ENCODE results near the gene LRRC46. TPM values are rescaled to one million over a fixed set of nuclear protein-coding genes. Genes with fewer than 3 reads are reported as not detected.

The LRRC46 gene
- total and polyA plus RNA-seq, 2 of the 13 experiments (the other 11 are each of a cell fraction or from before 2014, with no cell fraction given), result 0.09 TPM

- TF ChIP-seq, protein P1, sequence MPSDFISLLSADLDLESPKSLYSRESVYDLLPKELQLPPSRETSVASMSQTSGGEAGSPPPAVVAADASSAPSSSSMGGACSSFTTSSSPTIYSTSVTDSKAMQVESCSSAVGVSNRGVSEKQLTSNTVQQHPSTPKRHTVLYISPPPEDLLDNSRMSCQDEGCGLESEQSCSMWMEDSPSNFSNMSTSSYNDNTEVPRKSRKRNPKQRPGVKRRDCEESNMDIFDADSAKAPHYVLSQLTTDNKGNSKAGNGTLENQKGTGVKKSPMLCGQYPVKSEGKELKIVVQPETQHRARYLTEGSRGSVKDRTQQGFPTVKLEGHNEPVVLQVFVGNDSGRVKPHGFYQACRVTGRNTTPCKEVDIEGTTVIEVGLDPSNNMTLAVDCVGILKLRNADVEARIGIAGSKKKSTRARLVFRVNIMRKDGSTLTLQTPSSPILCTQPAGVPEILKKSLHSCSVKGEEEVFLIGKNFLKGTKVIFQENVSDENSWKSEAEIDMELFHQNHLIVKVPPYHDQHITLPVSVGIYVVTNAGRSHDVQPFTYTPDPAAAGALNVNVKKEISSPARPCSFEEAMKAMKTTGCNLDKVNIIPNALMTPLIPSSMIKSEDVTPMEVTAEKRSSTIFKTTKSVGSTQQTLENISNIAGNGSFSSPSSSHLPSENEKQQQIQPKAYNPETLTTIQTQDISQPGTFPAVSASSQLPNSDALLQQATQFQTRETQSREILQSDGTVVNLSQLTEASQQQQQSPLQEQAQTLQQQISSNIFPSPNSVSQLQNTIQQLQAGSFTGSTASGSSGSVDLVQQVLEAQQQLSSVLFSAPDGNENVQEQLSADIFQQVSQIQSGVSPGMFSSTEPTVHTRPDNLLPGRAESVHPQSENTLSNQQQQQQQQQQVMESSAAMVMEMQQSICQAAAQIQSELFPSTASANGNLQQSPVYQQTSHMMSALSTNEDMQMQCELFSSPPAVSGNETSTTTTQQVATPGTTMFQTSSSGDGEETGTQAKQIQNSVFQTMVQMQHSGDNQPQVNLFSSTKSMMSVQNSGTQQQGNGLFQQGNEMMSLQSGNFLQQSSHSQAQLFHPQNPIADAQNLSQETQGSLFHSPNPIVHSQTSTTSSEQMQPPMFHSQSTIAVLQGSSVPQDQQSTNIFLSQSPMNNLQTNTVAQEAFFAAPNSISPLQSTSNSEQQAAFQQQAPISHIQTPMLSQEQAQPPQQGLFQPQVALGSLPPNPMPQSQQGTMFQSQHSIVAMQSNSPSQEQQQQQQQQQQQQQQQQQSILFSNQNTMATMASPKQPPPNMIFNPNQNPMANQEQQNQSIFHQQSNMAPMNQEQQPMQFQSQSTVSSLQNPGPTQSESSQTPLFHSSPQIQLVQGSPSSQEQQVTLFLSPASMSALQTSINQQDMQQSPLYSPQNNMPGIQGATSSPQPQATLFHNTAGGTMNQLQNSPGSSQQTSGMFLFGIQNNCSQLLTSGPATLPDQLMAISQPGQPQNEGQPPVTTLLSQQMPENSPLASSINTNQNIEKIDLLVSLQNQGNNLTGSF (CRISPR knock-in tag; IDR thresholded peaks at IDR 0.05), result peak; percentile 47; the same call in 1 of the 2 replicates
- TF ChIP-seq NFE2L1 (CRISPR knock-in tag; IDR thresholded peaks at IDR 0.05; ENCODE audit: borderline replicate concordance), result no peak
- no peak for TF ChIP-seq ZNF7 (CRISPR knock-in tag; IDR thresholded peaks at IDR 0.05)
- TF ChIP-seq ZKSCAN1 (IDR thresholded peaks at IDR 0.05; ENCODE audit: low read length), result no peak
- TF ChIP-seq TP53 (CRISPR knock-in tag; conservative IDR thresholded peaks at IDR 0.05), result no peak; the same call in 1 of the 2 replicates
- TF ChIP-seq, protein P2, sequence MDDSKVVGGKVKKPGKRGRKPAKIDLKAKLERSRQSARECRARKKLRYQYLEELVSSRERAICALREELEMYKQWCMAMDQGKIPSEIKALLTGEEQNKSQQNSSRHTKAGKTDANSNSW (CRISPR knock-in tag; IDR thresholded peaks at IDR 0.05; ENCODE audit: borderline replicate concordance), result no peak
- no peak for TF ChIP-seq FOXK2 (IDR thresholded peaks at IDR 0.05)
- TF ChIP-seq ELK4 (CRISPR knock-in tag; IDR thresholded peaks at IDR 0.05; ENCODE audit: borderline replicate concordance), result no peak
- no peak for TF ChIP-seq FUBP1 (CRISPR knock-in tag; IDR thresholded peaks at IDR 0.05; ENCODE audit: borderline replicate concordance)
- TF ChIP-seq SP2 (CRISPR knock-in tag; IDR thresholded peaks at IDR 0.05), result peak; percentile 43; the same call in 1 of the 2 replicates
- no peak for TF ChIP-seq RFX5 (IDR thresholded peaks at IDR 0.05; ENCODE audit: low read depth, low read length)
- TF ChIP-seq HDAC1 (CRISPR knock-in tag; IDR thresholded peaks at IDR 0.05), result peak; percentile 82
- no peak for TF ChIP-seq PRDM4 (CRISPR knock-in tag; IDR thresholded peaks at IDR 0.05; ENCODE audit: borderline replicate concordance)
- TF ChIP-seq ZNF780A (CRISPR knock-in tag; IDR thresholded peaks at IDR 0.05), result no peak
- TF ChIP-seq MBD4 (IDR thresholded peaks at IDR 0.05; ENCODE audit: borderline replicate concordance, low read length), result no peak
- no peak for TF ChIP-seq ZNF713 (CRISPR knock-in tag; IDR thresholded peaks at IDR 0.05)
- TF ChIP-seq NR2F6 (IDR thresholded peaks at IDR 0.05), result no peak
- TF ChIP-seq NR2F6 (CRISPR knock-in tag; IDR thresholded peaks at IDR 0.05), result peak; percentile 45; the same call in 1 of the 2 replicates
These were observed 19.5 kb downstream of the LRRC46 start, which contains the start of gene SP6 (continued) for GRCh38 chr17:47850692-47851573.

Data from HepG2 (cell line).